Heart left ventricle (tissue), 16 donors: ENCODE results near the gene PRDM11. TPM values are rescaled to one million over a fixed set of nuclear protein-coding genes. Genes with fewer than 3 reads are reported as not detected.
A peak's percentile ranks its signal among the peaks of the same experiment; 100 is the strongest.

Experiments
- ATAC-seq, 4 donors: fragments of 200-7000 bp; cut with Tn5 transposase; one replicate each; pipeline ENCODE4 v1.9.1; 2020 to 2022; ENCODE audit warnings: moderate library complexity in 4 of 4, mild to moderate bottlenecking in 3 of 4, moderate number of reproducible peaks in 1 of 4
- DNase-seq, 5 donors: peaks; one replicate each; pipeline ENCODE4 v3.0.0-alpha.2; 2020
- H3K27ac ChIP-seq, 12 donors: fragments of 200-600 bp; sonication (generic) in 4 of 12; one replicate each; pipeline versions ENCODE4 v1.5.0 to v1.8.0; 2016 to 2022; ENCODE audit warnings: mild to moderate bottlenecking in 2 of 12
- H3K27me3 ChIP-seq, 9 donors: fragments of 200-600 bp; sonication (generic) in 2 of 9; one replicate each; pipeline versions ENCODE4 v1.5.1 to v1.8.0; 2016 to 2022; ENCODE audit warnings: mild to moderate bottlenecking in 3 of 9
- H3K36me3 ChIP-seq, 9 donors: fragments of 200-600 bp; sonication (generic) in 2 of 9; one replicate each; pipeline versions ENCODE4 v1.5.0 to v1.8.0; 2018 to 2022; ENCODE audit warnings: mild to moderate bottlenecking in 2 of 9
- H3K4me1 ChIP-seq, 12 donors: fragments of 200-600 bp; sonication (generic) in 4 of 12; one replicate each; pipeline versions ENCODE4 v1.5.0 to v1.8.0; 2016 to 2022; ENCODE audit warnings: mild to moderate bottlenecking in 3 of 12
- H3K4me3 ChIP-seq, 12 donors: fragments of 200-600 bp; sonication (generic) in 4 of 12; one replicate each; pipeline versions ENCODE4 v1.5.0 to v1.8.0; 2017 to 2022; ENCODE audit warnings: mild to moderate bottlenecking in 9 of 12, moderate library complexity in 4 of 12
- H3K9me3 ChIP-seq, 12 donors: fragments of 200-600 bp; sonication (generic) in 4 of 12; one replicate each; pipeline versions ENCODE4 v1.5.0 to v1.8.0; 2016 to 2022; ENCODE audit warnings: mild to moderate bottlenecking in 1 of 12
- CTCF ChIP-seq, 12 donors: fragments of 200-600 bp; sonication (generic) in 4 of 12; IDR thresholded peaks; one replicate each; pipeline versions ENCODE4 v1.5.0 to v1.8.0; 2018 to 2022; ENCODE audit warnings: antibody characterized with exemption in 12 of 12, mild to moderate bottlenecking in 5 of 12
- POLR2A ChIP-seq, 2 donors: fragments of 450-650 bp; IDR thresholded peaks; one replicate each; pipeline ENCODE4 v1.6.1; 2017; ENCODE audit warnings: antibody characterized with exemption in 2 of 2, mild to moderate bottlenecking in 2 of 2, moderate library complexity in 2 of 2
- WGBS, 4 donors: extraction: QIAGEN DNeasy Blood & Tissue Kit in 2 of 4; methylation state at CpG; one replicate each; pipeline versions ENCODE4 v1.1.5 to v1.1.7; 2013 to 2018; 5-methylcytosine and 5-hydroxymethylcytosine counted together
- intact Hi-C, 10 donors: fragments of 100-400 bp; cut with DNase I; formaldehyde crosslinking; loops; one replicate each; pipeline versions ENCODE4 v1.11.1 to v1.14.2; 2022
- polyA plus RNA-seq, 2 donors: library from polyadenylated mRNA; stranded (reverse); fragments of 200-250 nt; gene quantifications; one replicate each; pipeline ENCODE4 v1.2.3, GENCODE V29; 2013
- total RNA-seq, 9 donors: library from RNA; depleted of rRNA in 2 of 9; stranded (reverse); fragments of >200 nt in 2 of 9; fragmentation: NEBNext Ultra II Directional in 3 of 9; extraction: Animal tissue kit (Norgen Biotek cat#: 25700) in 3 of 9; gene quantifications; one replicate each; pipeline versions ENCODE4 v1.1.0 to v1.2.4, GENCODE V29; 2016 to 2023
- donor health status: ischemic (EF 13 %, LVEDD 7.1; RV severe dilation, severe dysfunction).
- donor health status: healthy with polysubstance abuse.
- donor health status: DM: no; HTN: yes; CAD: no.
- donor health status: DM: no; HTN: no; CAD: no.
- donor health status: ischemic (EF 25% LVEDD 6.9; RV normal size, moderate dysfunction).
- donor health status: ischemic (EF 25% LVEDD 5.7; RV mildly dilated, moderate dysfunction).
- donor health status: healthy.
- donor health status: DM: yes; HTN: yes; CAD: no.
- donor health status: ischemic (EF 35%, LVEDD 5.7; RV mildly dilated, moderate dysfunction).
- donor health status: nonischemic (EF 11% LVEDD 7.7; RV severe dilation, severe dysfunction).
- donor health status: DM: yes; HTN: yes; CAD: no.
- donor health status: PGD.
- donor health status: ischemic (EF 29% LVEDD 5.4; RV normal size, mild dysfunction).
- donor health status: nonischemic (EF 23%, LVEDD 6.1; RV moderate dilation, normal function).

The PRDM11 gene
- total and polyA plus RNA-seq, 11 donors = 4.5 to 29.6 (median 18.2) TPM

DNA sequence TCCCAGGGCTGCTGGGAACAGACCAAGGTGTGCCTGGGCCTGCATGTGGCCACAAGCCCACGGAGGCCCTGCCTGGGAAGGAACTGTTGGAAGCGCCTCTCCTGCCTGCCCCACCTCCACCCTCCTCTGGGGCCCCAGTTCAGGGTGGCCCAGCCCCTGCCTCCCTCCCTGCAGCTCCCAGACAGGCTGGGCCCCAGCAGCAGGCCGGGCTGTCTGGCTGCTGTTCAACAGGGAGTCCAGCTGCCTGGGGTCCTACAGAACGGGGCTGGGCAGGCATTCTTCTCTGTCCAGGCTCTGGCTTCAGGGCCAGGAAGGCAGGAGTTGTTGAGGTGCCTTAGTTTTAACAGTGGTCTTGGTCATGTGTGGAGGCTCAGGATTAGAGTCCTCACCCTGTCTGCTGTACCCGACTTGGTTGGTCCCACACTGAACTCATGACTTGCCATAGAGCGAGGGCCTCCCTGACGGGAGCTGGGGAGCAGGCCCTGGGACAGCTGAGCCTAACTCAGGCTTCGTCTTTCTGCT, 11.8 kb downstream of the PRDM11 start:
- Histone ChIP-seq H3K4me1 (peaks cover 0 to 94% (median 53%) of the 10 kb centered on the region in 12 donors), H3K9me3 (no peaks in the 10 kb centered on the region)
- WGBS, 4 donors = 28 to 42% (median 31%) methylated on average over 5 to 8 of the region's 8 CpGs

GRCh38 chr11:45158891-45159605, 12.6 kb downstream of the PRDM11 start:
- peak overlapping the region; percentile 27 to 86 (median 72) for H3K27ac ChIP-seq
- H3K9me3 ChIP-seq = no peaks in the 10 kb centered on the region
- no peaks in the 10 kb centered on the region for H3K27me3 ChIP-seq
- ATAC-seq (peak; percentile 10 to 28 (median 20)), DNase-seq (peak in 2 of 5 donors; percentile 40 to 77)
- H3K4me3 ChIP-seq = no peak overlapping the region
- TF ChIP-seq CTCF (IDR thresholded peaks at IDR 0.05) (no peak), POLR2A (IDR thresholded peaks at IDR 0.05) (no peak)
- intact Hi-C loops = no loop called here
- WGBS, 4 donors = 54 to 71% (median 60%) methylated on average over 11 to 13 of the region's 13 CpGs
- no peaks in the 10 kb centered on the region for H3K36me3 ChIP-seq
- peaks cover 0 to 93% (median 56%) of the 10 kb centered on the region in 12 donors for H3K4me1 ChIP-seq

More for the DNA sequence above, 11.8 kb downstream of the PRDM11 start:
- TF ChIP-seq CTCF (IDR thresholded peaks at IDR 0.05) (no peak), POLR2A (IDR thresholded peaks at IDR 0.05) (no peak)
- Histone ChIP-seq H3K27me3 (no peaks in the 10 kb centered on the region), H3K4me3 (no peak overlapping the region), H3K27ac (peak overlapping the region; percentile 27 to 86 (median 72)), H3K36me3 (no peaks in the 10 kb centered on the region)
- peak in 4 of 5 donors; percentile 40 to 73 (median 62) for DNase-seq
- intact Hi-C loops = no loop called here
- peak; percentile 63 to 80 (median 67) for ATAC-seq

- Histone ChIP-seq H3K9me3 (no peaks in the 10 kb centered on the region), H3K36me3 (no peaks in the 10 kb centered on the region), H3K27ac (peak overlapping the region in 3 of 12 donors; percentile 53 to 86 (median 68)), H3K27me3 (no peaks in the 10 kb centered on the region), H3K4me1 (peaks cover 0 to 94% (median 56%) of the 10 kb centered on the region in 12 donors), H3K4me3 (no peak overlapping the region)
- ATAC-seq (no peak), DNase-seq (peak in 1 of 5 donors; percentile 22)
- TF ChIP-seq POLR2A (IDR thresholded peaks at IDR 0.05) = no peak
- intact Hi-C loops = no loop called here
- 77 to 93% (median 87%) methylated on average over 3 of the region's 3 CpGs for WGBS, 4 donors
Observed at GRCh38 chr11:45159781-45160365, 13.4 kb downstream of the PRDM11 start.

DNA sequence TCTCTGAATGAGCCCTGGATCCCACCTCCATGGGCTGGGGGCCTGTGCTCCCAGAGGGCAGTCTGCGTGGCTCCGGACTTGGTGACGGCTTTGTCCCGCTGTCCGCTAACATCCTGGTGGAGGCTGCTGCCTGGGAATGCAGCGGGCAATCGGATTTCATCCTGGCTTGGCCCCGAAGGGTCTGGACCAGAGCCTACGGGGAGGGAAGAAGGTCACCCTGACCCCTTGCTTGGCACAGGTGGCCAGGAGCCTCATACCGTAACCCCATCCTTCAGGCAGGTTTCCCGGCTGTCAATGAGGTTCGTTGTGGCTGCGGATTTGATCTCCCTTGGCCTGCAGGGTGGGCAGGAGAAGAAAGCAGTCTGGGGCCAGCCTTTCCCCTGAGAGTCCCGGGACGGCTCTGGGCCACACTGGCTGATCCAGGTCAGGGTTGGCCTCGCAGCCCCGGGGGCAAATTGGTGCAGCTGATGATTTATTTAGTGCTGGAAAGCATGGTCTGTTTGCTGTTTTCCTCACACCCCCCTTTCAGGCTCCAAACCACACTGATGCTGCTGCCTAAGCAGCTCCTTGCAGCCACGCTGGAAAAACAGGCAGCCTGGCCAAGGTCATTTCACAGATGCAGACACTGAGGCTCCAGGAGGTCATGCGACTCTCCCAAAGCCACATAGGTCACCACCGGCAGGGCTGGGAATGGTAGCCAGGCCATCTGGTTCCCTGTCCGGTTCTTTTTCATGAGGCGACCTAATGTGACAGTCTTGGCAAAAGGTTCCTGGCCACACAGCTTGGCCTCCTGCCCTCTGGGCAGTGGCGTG, 15.0 kb downstream of the PRDM11 start:
- no peaks in the 10 kb centered on the region for H3K27me3 ChIP-seq
- H3K36me3 ChIP-seq = no peaks in the 10 kb centered on the region
- ATAC-seq (peak; percentile 24 to 49 (median 41)), DNase-seq (peak in 4 of 5 donors; percentile 42 to 73 (median 60))
- no peaks in the 10 kb centered on the region for H3K9me3 ChIP-seq
- H3K27ac ChIP-seq = peak overlapping the region in 10 of 12 donors; percentile 8 to 71 (median 59)
- TF ChIP-seq POLR2A (IDR thresholded peaks at IDR 0.05) (no peak), CTCF (IDR thresholded peaks at IDR 0.05) (no peak)
- H3K4me3 ChIP-seq = no peak overlapping the region
- intact Hi-C loops = no loop called here
- H3K4me1 ChIP-seq = peaks cover 0 to 86% (median 54%) of the 10 kb centered on the region in 12 donors
- 38 to 45% (median 43%) methylated on average over 18 to 23 of the region's 23 CpGs for WGBS, 4 donors
